WTC11 (cell line): Measurements from ENCODE around the gene VPS4A. TPM values are rescaled to one million over a fixed set of nuclear protein-coding genes. Genes with fewer than 3 reads are reported as not detected.

ENCODE experiments used
- ATAC-seq: fragments of 200-7000 bp; cut with Tn5 transposase; 2 replicates; pipeline ENCODE4 v1.10.0; 2021; ENCODE audit warnings: mild to moderate bottlenecking, moderate library complexity
- Bru-seq: library from RNA; stranded (reverse); fragments of 400-500 nt; gene quantifications from one replicate; lab custom pipeline; 2021; lab: Mats Ljungman, UMichigan
- CTCF ChIA-PET: fragments of 300-600 bp; sonication (Branson Sonifier 250); formaldehyde crosslinking; loops from one replicate; lab custom pipeline; 2021; ENCODE audit warnings: antibody characterized with exemption; lab: Charles Lee
- POLR2A ChIA-PET: fragments of 350-600 bp; sonication (Branson Sonifier 250); formaldehyde crosslinking; loops from one replicate; lab custom pipeline; 2021; ENCODE audit warnings: antibody characterized with exemption; lab: Charles Lee
- DNase-seq: peaks from one replicate; pipeline ENCODE4 v3.0.0; 2021; ENCODE audit warnings: low spot score
- H3K27ac Mint-ChIP-seq: 2 replicates; pipeline ENCODE4 v1.8.0; 2021; ENCODE audit warnings: mixed read lengths
- H3K27me3 Mint-ChIP-seq: 2 replicates; pipeline ENCODE4 v1.8.0; 2021; ENCODE audit warnings: low read depth, mild to moderate bottlenecking, moderate library complexity, mixed read lengths
- H3K36me3 Mint-ChIP-seq: 2 replicates; pipeline ENCODE4 v1.8.0; 2021; ENCODE audit warnings: mixed read lengths
- H3K4me1 Mint-ChIP-seq: 2 replicates; pipeline ENCODE4 v1.8.0; 2022; ENCODE audit warnings: mixed read lengths
- H3K4me3 Mint-ChIP-seq: 2 replicates; pipeline ENCODE4 v1.8.0; 2021; ENCODE audit warnings: mild to moderate bottlenecking, moderate library complexity, mixed read lengths
- H3K9me3 Mint-ChIP-seq: 2 replicates; pipeline ENCODE4 v1.8.0; 2021; ENCODE audit warnings: mixed read lengths
- ARID4B ChIP-seq: sonication (generic); formaldehyde crosslinking; IDR thresholded peaks from 2 replicates; pipeline ENCODE4 v1.8.0; 2023; ENCODE audit warnings: missing genetic modification reagents, mild to moderate bottlenecking, borderline replicate concordance
- ATF6 ChIP-seq: sonication (generic); formaldehyde crosslinking; IDR thresholded peaks from 2 replicates; pipeline ENCODE4 v1.8.1; 2023; ENCODE audit warnings: mild to moderate bottlenecking, missing genetic modification reagents
- CREM ChIP-seq: sonication (generic); formaldehyde crosslinking; IDR thresholded peaks from 2 replicates; pipeline ENCODE4 v1.8.1; 2022; ENCODE audit warnings: mild to moderate bottlenecking, missing genetic modification reagents, moderate library complexity
- CTCF ChIP-seq: fragments of 200-600 bp; IDR thresholded peaks from 2 replicates; pipeline ENCODE4 v1.8.0; 2022; ENCODE audit warnings: antibody characterized with exemption
- ESRRA ChIP-seq: sonication (generic); formaldehyde crosslinking; IDR thresholded peaks from 2 replicates; pipeline ENCODE4 v1.8.1; 2022; ENCODE audit warnings: mild to moderate bottlenecking, missing genetic modification reagents, borderline replicate concordance
- FOXP1 ChIP-seq: sonication (generic); formaldehyde crosslinking; IDR thresholded peaks from 2 replicates; pipeline ENCODE4 v1.8.0; 2022; ENCODE audit warnings: missing genetic modification reagents, mild to moderate bottlenecking, moderate library complexity, borderline replicate concordance
- GABPB1 ChIP-seq: sonication (generic); formaldehyde crosslinking; IDR thresholded peaks from 2 replicates; pipeline ENCODE4 v1.8.1; 2023; ENCODE audit warnings: mild to moderate bottlenecking, missing genetic modification reagents
- KAT7 ChIP-seq: sonication (generic); formaldehyde crosslinking; IDR thresholded peaks from 2 replicates; pipeline ENCODE4 v1.8.1; 2023; ENCODE audit warnings: missing genetic modification reagents, mild to moderate bottlenecking, borderline replicate concordance
- NR2C2 ChIP-seq: sonication (generic); formaldehyde crosslinking; IDR thresholded peaks from 2 replicates; pipeline ENCODE4 v1.8.0; 2022; ENCODE audit warnings: mild to moderate bottlenecking, missing genetic modification reagents
- SP1 ChIP-seq: sonication (generic); formaldehyde crosslinking; conservative IDR thresholded peaks from 2 replicates; pipeline ENCODE4 v1.8.1; 2022; ENCODE audit warnings: missing genetic modification reagents
- TEAD4 ChIP-seq: sonication (generic); formaldehyde crosslinking; IDR thresholded peaks from 2 replicates; pipeline ENCODE4 v1.8.0; 2022; ENCODE audit warnings: mild to moderate bottlenecking, missing genetic modification reagents
- USF2 ChIP-seq: sonication (generic); formaldehyde crosslinking; IDR thresholded peaks from 2 replicates; pipeline ENCODE4 v1.8.1; 2023; ENCODE audit warnings: mild to moderate bottlenecking, missing genetic modification reagents, moderate library complexity
- ZNF219 ChIP-seq: sonication (generic); formaldehyde crosslinking; IDR thresholded peaks from 2 replicates; pipeline ENCODE4 v1.8.0; 2023; ENCODE audit warnings: missing genetic modification reagents, mild to moderate bottlenecking, borderline replicate concordance
- ZNF263 ChIP-seq: sonication (generic); formaldehyde crosslinking; IDR thresholded peaks from 2 replicates; pipeline ENCODE4 v1.8.1; 2022; ENCODE audit warnings: low read depth, mild to moderate bottlenecking, moderate library complexity, missing genetic modification reagents
- ZNF317 ChIP-seq: sonication (generic); formaldehyde crosslinking; IDR thresholded peaks from 2 replicates; pipeline ENCODE4 v1.8.1; 2023; ENCODE audit warnings: low read depth, mild to moderate bottlenecking, moderate library complexity, missing genetic modification reagents, borderline replicate concordance
- ZNF416 ChIP-seq: fragments of 250-450 bp; sonication (Bioruptor Pico); IDR thresholded peaks from 2 replicates; pipeline ENCODE4 v1.9.0; 2021; ENCODE audit warnings: mild to moderate bottlenecking, inconsistent platforms
- ZNF423 ChIP-seq: fragments of 250-450 bp; sonication (Bioruptor Pico); IDR thresholded peaks from 2 replicates; pipeline ENCODE4 v2.1.2; 2022; ENCODE audit warnings: mild to moderate bottlenecking, moderate library complexity
- long read RNA-seq, 3 experiments: library from RNA in 1 of 3; library from capped mRNA in 1 of 3; library from polyadenylated mRNA in 1 of 3; unstranded in 2 of 3; stranded (forward) in 1 of 3; transcript quantifications; one replicate each; pipeline ENCODE4 v2.0.0, GENCODE V29; 2021
- total RNA-seq: library from RNA; stranded (reverse); gene quantifications from 3 replicates; pipeline ENCODE4 v1.2.3, GENCODE V29; 2021
- TF ChIP-seq, protein P1 (sequence below): sonication (generic); formaldehyde crosslinking; IDR thresholded peaks from 2 replicates; pipeline ENCODE4 v1.8.1; 2022; ENCODE audit warnings: mild to moderate bottlenecking, moderate library complexity, missing genetic modification reagents
- TF ChIP-seq, protein P2 (sequence below): sonication (generic); formaldehyde crosslinking; IDR thresholded peaks from 2 replicates; pipeline ENCODE4 v1.8.0; 2023; ENCODE audit warnings: missing genetic modification reagents
- TF ChIP-seq, protein P3 (sequence below): fragments of 250-450 bp; sonication (Bioruptor Pico); conservative IDR thresholded peaks from 2 replicates; pipeline ENCODE4 v1.9.0; 2021; ENCODE audit warnings: mild to moderate bottlenecking

The VPS4A gene
- total RNA-seq (24.5 to 28.3 TPM (median 25.5 TPM) in 3 replicates), Bru-seq, nascent RNA (percentile 61 among the genes with signal in this experiment)
- long read RNA-seq, experiment 1, full-length matches to known transcripts: 229 of 296 reads
- long read RNA-seq, experiment 1, partial matches to known transcripts: 16 of 296 reads
- long read RNA-seq, experiment 1, other reads (novel, unspliced or antisense): 51 of 296 reads
- long read RNA-seq, experiment 2, full-length matches to known transcripts: 31 of 92 reads
- long read RNA-seq, experiment 2, partial matches to known transcripts: 48 of 92 reads
- long read RNA-seq, experiment 2, other reads (novel, unspliced or antisense): 13 of 92 reads
- long read RNA-seq, experiment 3, full-length matches to known transcripts: 1 of 27 reads
- long read RNA-seq, experiment 3, partial matches to known transcripts: 25 of 27 reads
- long read RNA-seq, experiment 3, other reads (novel, unspliced or antisense): 1 of 27 reads

DNA sequence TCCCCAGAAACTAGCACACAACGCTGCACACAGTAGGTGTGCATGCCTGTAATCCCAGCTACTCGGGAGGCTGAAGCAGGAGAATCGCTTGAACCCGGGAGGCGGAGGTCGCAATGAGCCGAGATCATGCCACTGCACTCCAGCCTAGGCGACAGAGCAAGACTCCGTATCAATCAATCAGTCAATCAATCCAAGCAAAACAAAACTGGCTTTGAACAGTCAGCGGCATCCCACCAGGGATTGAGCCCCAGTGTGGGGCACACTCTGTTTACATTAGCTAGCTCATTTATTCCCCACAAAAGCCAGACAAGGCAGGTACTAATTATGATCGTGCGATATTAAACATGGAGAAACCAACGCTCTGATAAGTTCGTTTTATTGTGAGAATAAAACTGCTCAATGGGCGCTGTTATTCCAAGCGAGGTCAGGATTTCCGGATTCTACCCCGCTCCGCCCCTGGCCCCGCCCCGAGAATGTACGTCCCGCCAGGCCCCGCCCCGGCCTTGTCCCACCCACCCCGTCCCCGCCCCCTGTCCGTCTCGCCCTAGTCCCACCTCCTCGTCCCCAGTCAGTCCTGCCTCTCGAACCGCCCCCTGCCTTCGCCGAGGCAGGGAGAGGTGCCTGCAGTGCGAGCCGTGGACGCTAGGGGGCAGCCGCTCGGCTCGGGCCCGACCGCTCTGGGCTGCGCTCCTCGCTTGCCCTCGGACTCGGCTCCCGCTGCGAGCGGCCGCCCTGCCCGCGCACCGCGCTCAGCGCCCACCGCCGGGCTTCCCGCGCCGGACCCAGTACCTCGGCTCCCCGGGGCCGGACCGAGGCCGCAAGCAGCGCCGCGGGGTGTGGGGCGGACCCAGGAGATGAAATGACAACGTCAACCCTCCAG, at the start of gene VPS4A:
VPS4A (plus strand) TSS at position 698 of the 880 bp plus-strand sequence; CDS start at position 860, 162 bp downstream.
- ATAC-seq (peak; percentile 95), DNase-seq (peak; percentile 97)
- Mint-ChIP-seq H3K36me3 (peaks cover 2% of the 10 kb centered on the region; the same call in 1 of the 2 replicates), H3K4me1 (peaks cover 9% of the 10 kb centered on the region), H3K4me3 (peak within 1 kb of the TSS; percentile 96), H3K27me3 (no peaks in the 10 kb centered on the region), H3K27ac (peak within 1 kb of the TSS; percentile 96), H3K9me3 (no peaks in the 10 kb centered on the region)
- POLR2A ChIA-PET: no interaction called here
- CTCF ChIA-PET: interaction anchor here (1.3 to 2.2 kb wide), 2 partner anchors 13 to 161 kb away, joined by 6 to 7 read pairs; no protein-coding TSS in a partner anchor
- TF ChIP-seq ZNF423 (CRISPR knock-in tag): 0 out of 2 replicates have a peak, but pooled peaks have one; percentile 47
- 0 out of 2 replicates have a peak, but pooled peaks have one; percentile 31 for TF ChIP-seq ARID4B (CRISPR knock-in tag)
- TF ChIP-seq, protein P1, sequence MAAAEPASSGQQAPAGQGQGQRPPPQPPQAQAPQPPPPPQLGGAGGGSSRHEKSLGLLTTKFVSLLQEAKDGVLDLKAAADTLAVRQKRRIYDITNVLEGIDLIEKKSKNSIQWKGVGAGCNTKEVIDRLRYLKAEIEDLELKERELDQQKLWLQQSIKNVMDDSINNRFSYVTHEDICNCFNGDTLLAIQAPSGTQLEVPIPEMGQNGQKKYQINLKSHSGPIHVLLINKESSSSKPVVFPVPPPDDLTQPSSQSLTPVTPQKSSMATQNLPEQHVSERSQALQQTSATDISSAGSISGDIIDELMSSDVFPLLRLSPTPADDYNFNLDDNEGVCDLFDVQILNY (CRISPR knock-in tag): peak; percentile 85; the same call in 1 of the 2 replicates
- TF ChIP-seq TEAD4 (CRISPR knock-in tag): peak; percentile 2; the same call in 1 of the 2 replicates
- 0 out of 2 replicates have a peak, but pooled peaks have one; percentile 33 for TF ChIP-seq ZNF263
- TF ChIP-seq ZNF416 (CRISPR knock-in tag): peak; percentile 33; the same call in 1 of the 2 replicates
- peak; percentile 81; the same call in 1 of the 2 replicates for TF ChIP-seq ZNF219 (CRISPR knock-in tag)
- 0 out of 2 replicates have a peak, but pooled peaks have one; percentile 6 for TF ChIP-seq CREM (CRISPR knock-in tag)
- TF ChIP-seq FOXP1: peak; percentile 89; the same call in 1 of the 2 replicates
- TF ChIP-seq SP1: peak; percentile 85
- TF ChIP-seq NR2C2: no peak
- 0 out of 2 replicates have a peak, but pooled peaks have one; percentile 12 for TF ChIP-seq GABPB1 (CRISPR knock-in tag)
- no peak for TF ChIP-seq ATF6
- TF ChIP-seq CTCF: peak; percentile 95
- TF ChIP-seq ZNF317 (CRISPR knock-in tag): no peak
- TF ChIP-seq, protein P2, sequence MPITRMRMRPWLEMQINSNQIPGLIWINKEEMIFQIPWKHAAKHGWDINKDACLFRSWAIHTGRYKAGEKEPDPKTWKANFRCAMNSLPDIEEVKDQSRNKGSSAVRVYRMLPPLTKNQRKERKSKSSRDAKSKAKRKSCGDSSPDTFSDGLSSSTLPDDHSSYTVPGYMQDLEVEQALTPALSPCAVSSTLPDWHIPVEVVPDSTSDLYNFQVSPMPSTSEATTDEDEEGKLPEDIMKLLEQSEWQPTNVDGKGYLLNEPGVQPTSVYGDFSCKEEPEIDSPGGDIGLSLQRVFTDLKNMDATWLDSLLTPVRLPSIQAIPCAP (CRISPR knock-in tag): peak; percentile 15; the same call in 1 of the 2 replicates
- peak; percentile 45; the same call in 1 of the 2 replicates for TF ChIP-seq USF2 (CRISPR knock-in tag)
- peak; percentile 36; the same call in 1 of the 2 replicates for TF ChIP-seq ESRRA (CRISPR knock-in tag)
- peak; percentile 92; the same call in 1 of the 2 replicates for TF ChIP-seq KAT7 (CRISPR knock-in tag)
- TF ChIP-seq, protein P3, sequence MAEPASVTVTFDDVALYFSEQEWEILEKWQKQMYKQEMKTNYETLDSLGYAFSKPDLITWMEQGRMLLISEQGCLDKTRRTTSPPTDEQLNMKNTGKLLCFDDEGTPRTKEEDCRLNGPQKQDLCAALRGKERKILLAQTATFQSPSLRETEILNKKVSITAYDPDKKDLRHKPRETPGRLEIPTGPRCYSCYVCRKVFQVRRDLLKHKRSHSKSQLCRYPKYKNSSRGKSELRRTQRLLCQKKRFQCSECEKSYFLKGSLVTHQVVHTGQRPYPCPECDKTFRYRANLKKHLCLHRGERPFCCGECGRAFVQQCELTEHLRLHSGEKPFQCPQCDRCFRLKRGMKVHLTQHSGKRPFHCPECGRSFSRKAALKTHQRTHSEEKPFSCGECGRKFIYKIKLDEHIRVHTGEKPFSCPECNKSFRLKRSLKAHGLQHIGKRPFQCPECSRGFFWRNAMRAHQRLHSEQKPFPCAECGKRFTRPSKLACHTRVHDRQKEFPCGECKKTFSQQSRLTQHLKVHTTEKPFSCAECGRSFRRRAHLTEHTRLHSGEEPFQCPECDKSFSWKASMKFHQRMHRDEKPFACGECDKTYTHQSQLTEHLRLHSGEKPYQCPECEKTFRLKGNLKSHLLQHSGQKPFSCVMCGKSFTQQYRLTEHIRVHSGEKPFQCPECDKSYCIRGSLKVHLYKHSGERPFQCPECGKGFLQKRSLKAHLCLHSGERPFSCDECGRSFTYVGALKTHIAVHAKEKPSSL (CRISPR knock-in tag): no peak
